ENCODE measurements around the gene ST8SIA4.

ST8SIA4 gene

DNA sequence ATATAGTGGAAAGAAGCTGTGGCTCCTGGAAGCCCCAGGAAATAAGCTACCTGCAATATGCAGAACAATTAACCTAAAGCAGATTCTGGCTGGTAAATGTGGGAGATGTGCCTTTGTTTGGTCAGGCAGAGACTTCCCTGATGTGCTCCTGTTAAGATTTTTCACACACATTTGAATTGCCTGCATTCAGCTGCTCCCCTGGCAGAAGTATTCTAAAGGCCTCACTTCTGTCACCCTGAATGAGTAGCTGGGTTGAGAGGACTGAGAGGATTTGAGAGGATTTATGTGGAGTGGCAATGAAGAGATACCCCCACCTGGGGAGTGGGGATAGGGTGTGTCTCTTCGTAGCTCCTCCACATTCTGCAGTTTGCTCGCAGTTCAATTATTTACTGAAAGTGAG is 130.5 kb downstream of the ST8SIA4 start:
- TF ChIP-seq, protein P1, sequence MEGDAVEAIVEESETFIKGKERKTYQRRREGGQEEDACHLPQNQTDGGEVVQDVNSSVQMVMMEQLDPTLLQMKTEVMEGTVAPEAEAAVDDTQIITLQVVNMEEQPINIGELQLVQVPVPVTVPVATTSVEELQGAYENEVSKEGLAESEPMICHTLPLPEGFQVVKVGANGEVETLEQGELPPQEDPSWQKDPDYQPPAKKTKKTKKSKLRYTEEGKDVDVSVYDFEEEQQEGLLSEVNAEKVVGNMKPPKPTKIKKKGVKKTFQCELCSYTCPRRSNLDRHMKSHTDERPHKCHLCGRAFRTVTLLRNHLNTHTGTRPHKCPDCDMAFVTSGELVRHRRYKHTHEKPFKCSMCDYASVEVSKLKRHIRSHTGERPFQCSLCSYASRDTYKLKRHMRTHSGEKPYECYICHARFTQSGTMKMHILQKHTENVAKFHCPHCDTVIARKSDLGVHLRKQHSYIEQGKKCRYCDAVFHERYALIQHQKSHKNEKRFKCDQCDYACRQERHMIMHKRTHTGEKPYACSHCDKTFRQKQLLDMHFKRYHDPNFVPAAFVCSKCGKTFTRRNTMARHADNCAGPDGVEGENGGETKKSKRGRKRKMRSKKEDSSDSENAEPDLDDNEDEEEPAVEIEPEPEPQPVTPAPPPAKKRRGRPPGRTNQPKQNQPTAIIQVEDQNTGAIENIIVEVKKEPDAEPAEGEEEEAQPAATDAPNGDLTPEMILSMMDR (IDR thresholded peaks at IDR 0.05) = no peak
- peak overlapping the region; percentile 96 for H3K27ac Mint-ChIP-seq
- no peaks in the 10 kb centered on the region for H3K36me3 Mint-ChIP-seq (ENCODE audit: low read depth)
- peaks cover 12% of the 10 kb centered on the region for H3K9me3 Mint-ChIP-seq
- DNase-seq = no peak
- no peaks in the 10 kb centered on the region for H3K27me3 Mint-ChIP-seq (ENCODE audit: low read depth, poor library complexity)
- peaks cover 19% of the 10 kb centered on the region for H3K4me1 Mint-ChIP-seq
- no peak overlapping the region for H3K4me3 Mint-ChIP-seq

DNA sequence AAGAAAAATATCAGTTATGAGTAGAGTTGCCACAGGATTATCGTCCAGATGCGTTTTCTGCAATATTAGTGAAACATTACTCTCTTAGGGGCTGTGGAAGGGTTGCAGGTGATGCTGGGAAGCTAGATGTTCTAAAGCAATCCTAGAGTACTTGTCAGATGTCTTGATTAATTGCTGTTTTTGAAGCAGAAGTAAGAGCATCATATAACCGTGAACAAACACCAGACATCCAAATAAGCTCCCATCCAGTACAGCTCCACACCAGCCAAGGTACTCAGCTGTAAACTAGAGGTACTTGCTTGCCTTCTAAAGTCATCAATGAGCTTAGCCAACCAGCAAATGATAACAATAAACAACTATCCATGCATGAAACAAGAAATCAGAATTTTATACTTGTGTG is 131.1 kb downstream of the ST8SIA4 start:
- Mint-ChIP-seq H3K27me3 (ENCODE audit: low read depth, poor library complexity) (no peaks in the 10 kb centered on the region), H3K4me3 (no peak overlapping the region), H3K27ac (no peak overlapping the region), H3K4me1 (peaks cover 18% of the 10 kb centered on the region), H3K9me3 (peaks cover 12% of the 10 kb centered on the region), H3K36me3 (ENCODE audit: low read depth) (no peaks in the 10 kb centered on the region)
- DNase-seq = no peak
- TF ChIP-seq, protein P1 (IDR thresholded peaks at IDR 0.05) = no peak

DNA sequence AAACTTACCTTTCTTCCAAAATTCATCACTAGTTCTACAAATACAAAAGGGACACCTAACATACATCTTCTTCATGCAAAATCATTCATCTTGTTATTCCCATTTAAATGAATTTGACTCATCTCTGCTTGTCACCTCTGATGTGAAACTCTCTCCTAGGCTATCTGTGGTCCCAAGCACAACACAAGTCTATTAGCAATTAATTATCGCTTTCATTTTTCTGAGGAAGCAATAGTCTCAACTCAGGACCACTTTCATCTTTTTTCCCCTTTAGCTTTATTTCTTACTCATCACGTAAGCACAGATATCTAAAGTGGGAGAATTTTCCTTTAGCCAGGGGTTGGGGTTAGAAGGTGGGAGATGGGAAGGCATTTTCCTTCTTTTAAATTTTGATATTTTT is 131.9 kb downstream of the ST8SIA4 start:
- no peak overlapping the region for H3K27ac Mint-ChIP-seq
- peaks cover 12% of the 10 kb centered on the region for H3K9me3 Mint-ChIP-seq
- H3K4me3 Mint-ChIP-seq = no peak overlapping the region
- TF ChIP-seq, protein P1 (IDR thresholded peaks at IDR 0.05) = no peak
- no peaks in the 10 kb centered on the region for H3K36me3 Mint-ChIP-seq (ENCODE audit: low read depth)
- H3K4me1 Mint-ChIP-seq = peaks cover 18% of the 10 kb centered on the region
- H3K27me3 Mint-ChIP-seq (ENCODE audit: low read depth, poor library complexity) = no peaks in the 10 kb centered on the region
- DNase-seq = no peak

DNA sequence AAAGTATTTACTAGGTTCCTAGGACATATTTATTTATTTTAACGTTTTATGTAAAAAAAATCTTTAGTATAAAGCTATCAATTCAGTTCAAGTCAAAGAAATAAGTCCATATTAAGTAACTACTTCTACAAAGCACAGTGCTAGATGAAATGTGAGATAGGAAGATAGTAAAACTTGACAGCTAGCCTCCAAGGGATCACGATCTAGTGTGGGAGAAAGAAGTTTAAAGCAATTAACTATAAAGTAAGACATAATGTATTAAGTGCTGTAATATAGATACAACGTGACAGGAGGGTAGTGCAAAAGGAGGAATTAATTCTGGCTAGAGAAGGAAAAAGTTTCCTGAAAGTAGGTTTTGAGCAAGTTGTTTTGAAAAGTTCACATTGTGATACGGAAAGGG is 134.9 kb downstream of the ST8SIA4 start:
- TF ChIP-seq, protein P1 (IDR thresholded peaks at IDR 0.05) = no peak
- Mint-ChIP-seq H3K9me3 (peaks cover 6% of the 10 kb centered on the region), H3K4me3 (no peak overlapping the region), H3K36me3 (ENCODE audit: low read depth) (no peaks in the 10 kb centered on the region), H3K27me3 (ENCODE audit: low read depth, poor library complexity) (no peaks in the 10 kb centered on the region), H3K27ac (peak overlapping the region; percentile 5), H3K4me1 (peaks cover 18% of the 10 kb centered on the region)
- DNase-seq = no peak

DNA sequence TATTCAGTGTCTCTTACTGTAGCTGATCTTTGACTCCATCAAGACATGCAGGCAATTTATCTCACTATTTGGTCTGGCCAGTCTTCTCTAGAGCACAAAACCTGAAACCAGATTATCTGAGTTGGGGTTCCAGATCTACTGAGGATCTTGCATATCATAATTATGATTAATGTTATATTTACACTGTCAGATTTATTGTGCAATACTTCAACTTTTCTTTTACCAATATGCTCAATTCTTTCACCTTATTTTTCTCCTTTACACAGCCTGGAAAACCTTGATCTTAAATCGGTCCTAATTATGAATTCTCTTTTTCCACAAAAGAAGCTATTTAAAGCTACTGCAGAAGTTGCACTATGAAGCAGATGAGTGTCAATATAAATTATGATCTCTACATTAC is 140.1 kb downstream of the ST8SIA4 start:
- Mint-ChIP-seq H3K4me3 (no peak overlapping the region), H3K27ac (no peak overlapping the region), H3K27me3 (ENCODE audit: low read depth, poor library complexity) (no peaks in the 10 kb centered on the region), H3K9me3 (no peaks in the 10 kb centered on the region), H3K36me3 (ENCODE audit: low read depth) (no peaks in the 10 kb centered on the region), H3K4me1 (peaks cover 4% of the 10 kb centered on the region)
- DNase-seq = no peak
- TF ChIP-seq, protein P1 (IDR thresholded peaks at IDR 0.05) = no peak

DNA sequence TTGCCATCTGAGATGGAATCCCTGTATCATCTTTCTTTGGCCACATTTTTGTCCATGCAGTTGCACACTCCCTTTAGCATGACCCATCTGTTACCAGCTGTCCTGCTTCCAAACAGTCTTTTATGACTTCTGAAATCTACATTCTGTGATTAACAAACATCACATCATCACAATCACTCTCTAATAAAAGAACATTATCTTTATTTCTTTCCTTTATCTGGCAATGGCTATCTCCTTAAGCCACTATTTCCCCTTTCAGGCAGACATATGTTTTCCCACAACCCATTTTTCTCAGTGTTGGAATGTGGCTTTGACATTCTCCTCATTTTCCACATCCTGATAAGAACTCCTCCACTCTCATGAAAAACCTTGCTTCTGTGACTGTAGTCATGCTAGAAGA is 141.0 kb downstream of the ST8SIA4 start:
- no peaks in the 10 kb centered on the region for H3K27me3 Mint-ChIP-seq (ENCODE audit: low read depth, poor library complexity)
- H3K9me3 Mint-ChIP-seq = no peaks in the 10 kb centered on the region
- peaks cover 4% of the 10 kb centered on the region for H3K4me1 Mint-ChIP-seq
- DNase-seq = no peak
- H3K4me3 Mint-ChIP-seq = no peak overlapping the region
- no peak overlapping the region for H3K27ac Mint-ChIP-seq
- TF ChIP-seq, protein P1 (IDR thresholded peaks at IDR 0.05) = no peak
- H3K36me3 Mint-ChIP-seq (ENCODE audit: low read depth) = no peaks in the 10 kb centered on the region

Data from nephron progenitor cell (in vitro differentiated cells).